Parathyroid adenoma (tissue), 2 donors: ENCODE results near the gene RIPOR2.
"Not testable (repeated sequence)": the region's sequence is repeated elsewhere in the genome, so short reads cannot be mapped to it uniquely, and the experiment has no call there.

ENCODE experiments used
- H2AFZ ChIP-seq: fragments of 300-600 bp; sonication (generic); one replicate; pipeline ENCODE4 v1.7.0; 2017; ENCODE audit warnings: antibody characterized with exemption, mild to moderate bottlenecking
- H3K27ac ChIP-seq: fragments of 300-600 bp; sonication (generic); one replicate; pipeline ENCODE4 v1.7.0; 2017
- H3K27me3 ChIP-seq: fragments of 300-600 bp; sonication (generic); one replicate; pipeline ENCODE4 v1.7.0; 2017; ENCODE audit warnings: low read length; ENCODE audit not compliant: control insufficient read depth, insufficient read depth
- H3K36me3 ChIP-seq: fragments of 300-600 bp; sonication (generic); one replicate; pipeline ENCODE4 v1.7.0; 2017; ENCODE audit warnings: low read length; ENCODE audit not compliant: control insufficient read depth, insufficient read depth
- H3K4me1 ChIP-seq: fragments of 300-600 bp; sonication (generic); one replicate; pipeline ENCODE4 v1.7.0; 2017; ENCODE audit warnings: control low read depth
- H3K4me2 ChIP-seq: fragments of 300-600 bp; sonication (generic); one replicate; pipeline ENCODE4 v1.7.0; 2017; ENCODE audit warnings: low read length
- H3K4me3 ChIP-seq: fragments of 300-600 bp; sonication (generic); one replicate; pipeline ENCODE4 v1.7.0; 2017; ENCODE audit warnings: low read depth, low read length
- H3K79me2 ChIP-seq: fragments of 300-600 bp; sonication (generic); one replicate; pipeline ENCODE4 v1.7.0; 2017; ENCODE audit warnings: control low read depth
- H3K9ac ChIP-seq: fragments of 300-600 bp; sonication (generic); one replicate; pipeline ENCODE4 v1.7.0; 2017; ENCODE audit warnings: mild to moderate bottlenecking
- H3K9me3 ChIP-seq: fragments of 300-600 bp; sonication (generic); one replicate; pipeline ENCODE4 v1.7.0; 2017; ENCODE audit warnings: low read length; ENCODE audit not compliant: control insufficient read depth
- TF ChIP-seq, protein P1 (sequence below): fragments of 300-600 bp; sonication (generic); IDR thresholded peaks from one replicate; pipeline ENCODE4 v1.7.0; 2017; ENCODE audit warnings: antibody characterized with exemption, mild to moderate bottlenecking
- donor health status: primary hyperparathyroidism.

Gene RIPOR2

DNA sequence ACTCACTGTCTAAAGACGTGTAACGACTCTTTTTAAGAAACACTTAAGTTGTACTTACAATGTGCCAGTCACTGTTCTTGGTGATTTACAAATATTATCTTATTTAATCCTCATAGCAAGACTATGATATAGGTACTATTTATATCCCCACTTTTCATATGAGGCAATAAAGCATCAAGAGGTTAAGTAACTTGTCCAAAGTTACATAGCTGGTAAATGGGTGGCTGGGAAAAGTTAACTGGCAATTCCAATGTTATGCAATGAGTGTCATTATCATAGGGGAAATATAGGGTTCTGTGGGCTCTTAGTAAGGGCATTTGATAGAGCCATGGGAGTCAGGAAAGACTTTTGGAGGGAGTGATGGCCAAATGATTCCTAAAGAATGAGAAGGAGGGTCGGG is 21.4 kb upstream of the RIPOR2 start:
- H3K9ac ChIP-seq = no peak overlapping the region
- no peaks in the 10 kb centered on the region for H3K4me1 ChIP-seq
- H3K4me2 ChIP-seq = no peak overlapping the region
- no peaks in the 10 kb centered on the region for H3K27me3 ChIP-seq
- no peak overlapping the region for H3K4me3 ChIP-seq
- H3K9me3 ChIP-seq = no peaks in the 10 kb centered on the region
- no peak overlapping the region for H2AFZ ChIP-seq
- no peaks in the 10 kb centered on the region for H3K36me3 ChIP-seq
- no peaks in the 10 kb centered on the region for H3K79me2 ChIP-seq
- H3K27ac ChIP-seq = no peak overlapping the region
- TF ChIP-seq, protein P1, sequence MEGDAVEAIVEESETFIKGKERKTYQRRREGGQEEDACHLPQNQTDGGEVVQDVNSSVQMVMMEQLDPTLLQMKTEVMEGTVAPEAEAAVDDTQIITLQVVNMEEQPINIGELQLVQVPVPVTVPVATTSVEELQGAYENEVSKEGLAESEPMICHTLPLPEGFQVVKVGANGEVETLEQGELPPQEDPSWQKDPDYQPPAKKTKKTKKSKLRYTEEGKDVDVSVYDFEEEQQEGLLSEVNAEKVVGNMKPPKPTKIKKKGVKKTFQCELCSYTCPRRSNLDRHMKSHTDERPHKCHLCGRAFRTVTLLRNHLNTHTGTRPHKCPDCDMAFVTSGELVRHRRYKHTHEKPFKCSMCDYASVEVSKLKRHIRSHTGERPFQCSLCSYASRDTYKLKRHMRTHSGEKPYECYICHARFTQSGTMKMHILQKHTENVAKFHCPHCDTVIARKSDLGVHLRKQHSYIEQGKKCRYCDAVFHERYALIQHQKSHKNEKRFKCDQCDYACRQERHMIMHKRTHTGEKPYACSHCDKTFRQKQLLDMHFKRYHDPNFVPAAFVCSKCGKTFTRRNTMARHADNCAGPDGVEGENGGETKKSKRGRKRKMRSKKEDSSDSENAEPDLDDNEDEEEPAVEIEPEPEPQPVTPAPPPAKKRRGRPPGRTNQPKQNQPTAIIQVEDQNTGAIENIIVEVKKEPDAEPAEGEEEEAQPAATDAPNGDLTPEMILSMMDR = no peak

DNA sequence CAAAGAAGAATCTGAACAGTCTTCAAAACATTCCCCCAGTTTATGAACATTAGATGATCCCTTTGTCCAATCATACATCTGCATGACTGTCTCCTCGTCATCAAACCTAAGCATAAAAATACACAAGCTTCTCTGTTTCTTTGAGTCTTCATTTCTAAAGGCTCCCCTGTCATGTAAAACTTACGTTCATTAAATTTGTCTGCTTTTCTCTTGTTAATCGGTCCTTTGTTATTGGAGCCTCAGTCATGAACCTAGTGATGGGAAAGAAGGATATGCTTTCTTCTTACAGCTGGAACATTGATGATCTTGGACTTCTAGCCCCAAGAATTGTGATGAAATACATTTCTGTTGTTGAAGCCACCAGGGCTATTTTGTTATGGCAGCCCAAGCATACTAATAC is 18.0 kb upstream of the RIPOR2 start:
- H3K36me3 ChIP-seq = no peaks in the 10 kb centered on the region
- H2AFZ ChIP-seq = no peak overlapping the region
- H3K79me2 ChIP-seq = no peaks in the 10 kb centered on the region
- H3K4me1 ChIP-seq = no peaks in the 10 kb centered on the region
- no peaks in the 10 kb centered on the region for H3K9me3 ChIP-seq
- no peaks in the 10 kb centered on the region for H3K27me3 ChIP-seq
- H3K4me2 ChIP-seq = no peak overlapping the region
- TF ChIP-seq, protein P1 = no peak
- no peak overlapping the region for H3K4me3 ChIP-seq
- no peak overlapping the region for H3K9ac ChIP-seq
- no peak overlapping the region for H3K27ac ChIP-seq

DNA sequence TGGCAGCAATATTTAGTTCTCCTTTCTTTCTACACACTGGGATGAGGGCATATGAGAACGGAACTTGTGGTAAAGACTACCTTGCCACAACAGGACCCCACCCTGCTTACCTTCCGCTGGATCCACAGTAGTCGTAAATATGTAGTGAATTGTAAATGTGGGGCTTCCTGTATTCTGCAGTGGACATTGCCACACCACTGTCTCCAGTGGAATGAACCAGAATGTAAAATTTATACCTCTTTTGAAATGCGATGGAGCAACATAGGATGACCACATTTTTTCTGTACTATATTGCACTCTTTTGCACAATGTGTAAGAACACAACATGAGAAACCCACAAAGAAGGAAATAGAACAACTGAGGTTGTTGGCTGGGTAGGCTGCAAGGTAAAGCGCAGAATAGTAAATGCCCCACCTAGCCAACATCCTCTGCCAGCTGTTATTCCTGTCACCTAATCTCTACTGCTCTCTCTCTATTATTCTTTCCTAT is 16.1 kb upstream of the RIPOR2 start:
- Histone ChIP-seq H3K27me3 (no peaks in the 10 kb centered on the region), H3K4me3 (no peak overlapping the region), H3K79me2 (no peaks in the 10 kb centered on the region), H3K9ac (no peak overlapping the region), H3K4me1 (no peaks in the 10 kb centered on the region), H3K36me3 (no peaks in the 10 kb centered on the region), H3K27ac (no peak overlapping the region), H3K9me3 (no peaks in the 10 kb centered on the region), H3K4me2 (no peak overlapping the region), H2AFZ (no peak overlapping the region)
- TF ChIP-seq, protein P1 = no peak

DNA sequence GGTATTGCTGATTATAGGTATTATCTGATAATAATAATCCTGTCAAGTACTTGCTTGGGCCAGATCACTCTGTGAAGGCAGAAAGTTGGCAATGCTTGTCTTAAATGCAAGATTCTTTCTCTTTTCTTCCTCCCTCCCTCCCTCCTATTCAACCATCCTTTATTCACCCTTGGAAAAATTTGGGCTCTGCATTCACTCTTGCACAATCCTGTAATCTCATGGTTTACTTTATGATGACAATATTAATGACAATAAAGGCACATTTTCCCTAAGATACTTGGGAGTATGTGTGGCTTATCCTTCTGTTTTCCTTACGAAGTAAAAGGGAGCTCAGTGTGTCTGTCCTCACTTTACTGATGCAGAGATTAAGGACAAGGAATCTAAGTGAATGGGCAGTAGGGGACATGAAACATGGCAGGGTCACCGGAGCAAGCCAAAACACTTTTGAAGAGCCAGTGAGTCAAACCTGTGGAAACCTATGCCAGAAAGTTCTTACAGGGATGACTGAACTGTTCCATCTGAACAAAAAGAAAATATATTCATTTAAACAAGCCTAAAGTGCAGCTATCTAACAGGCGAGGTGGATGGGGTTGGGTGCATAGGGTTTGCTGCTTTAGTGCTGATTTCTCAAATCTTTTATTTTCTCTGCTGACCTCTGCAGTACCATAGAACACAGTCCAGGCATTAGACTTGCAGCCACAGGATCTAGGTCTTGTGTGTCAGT is 14.6 kb upstream of the RIPOR2 start:
- Histone ChIP-seq H2AFZ (no peak overlapping the region), H3K27me3 (no peaks in the 10 kb centered on the region), H3K4me2 (no peak overlapping the region), H3K36me3 (no peaks in the 10 kb centered on the region), H3K4me1 (no peaks in the 10 kb centered on the region), H3K9ac (no peak overlapping the region), H3K9me3 (no peaks in the 10 kb centered on the region), H3K4me3 (no peak overlapping the region), H3K79me2 (no peaks in the 10 kb centered on the region), H3K27ac (no peak overlapping the region)
- TF ChIP-seq, protein P1 = no peak

DNA sequence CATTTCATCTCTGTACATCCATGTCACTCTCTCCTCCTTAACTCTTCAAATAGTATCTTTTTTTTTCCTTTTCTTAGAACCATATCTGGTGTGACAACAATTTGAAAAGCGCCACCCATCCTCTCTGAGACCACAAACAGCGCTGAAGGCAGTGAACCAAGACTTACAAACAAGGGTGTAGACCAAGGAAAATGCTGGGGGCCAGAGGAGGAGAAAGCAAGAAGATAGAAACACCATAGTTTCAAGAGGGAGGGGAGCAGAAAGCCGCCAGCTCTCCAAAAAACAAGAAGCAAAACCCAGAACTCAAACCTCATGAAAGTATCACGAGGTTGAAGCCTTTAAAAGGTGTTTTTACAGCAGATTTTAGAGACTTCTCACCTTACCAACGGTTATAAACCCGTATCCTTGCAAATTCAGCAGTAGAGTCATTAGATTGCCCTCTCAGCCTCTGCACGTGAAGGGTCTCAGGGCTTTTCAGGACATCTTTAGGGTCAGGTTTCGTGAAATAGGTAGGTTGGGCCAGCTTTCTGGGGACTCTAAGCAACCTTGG is 13.3 kb upstream of the RIPOR2 start:
- TF ChIP-seq, protein P1 = no peak
- Histone ChIP-seq H3K27ac (no peak overlapping the region), H3K4me2 (no peak overlapping the region), H3K27me3 (no peaks in the 10 kb centered on the region), H3K36me3 (no peaks in the 10 kb centered on the region), H2AFZ (no peak overlapping the region), H3K4me1 (no peaks in the 10 kb centered on the region), H3K4me3 (no peak overlapping the region), H3K9me3 (no peaks in the 10 kb centered on the region), H3K79me2 (no peaks in the 10 kb centered on the region), H3K9ac (no peak overlapping the region)

DNA sequence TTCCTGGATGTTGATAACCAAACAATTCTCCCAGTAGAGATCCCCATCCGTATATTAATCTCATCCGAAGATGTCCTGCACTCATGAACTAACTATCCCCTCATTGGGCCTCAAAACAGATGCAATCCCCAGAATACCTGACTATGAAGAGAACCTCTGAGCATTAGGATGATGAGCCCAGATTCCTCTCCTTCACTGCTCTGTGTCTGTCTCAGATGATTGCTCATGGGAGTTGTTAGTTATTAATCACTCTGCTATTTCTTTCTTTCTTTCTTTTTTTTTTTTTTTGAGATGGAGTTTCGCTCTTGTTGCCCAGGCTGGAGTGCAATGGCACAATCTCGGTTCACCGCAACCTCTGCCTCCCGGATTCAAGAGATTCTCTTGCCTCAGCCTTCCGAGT is 12.5 kb upstream of the RIPOR2 start:
- H3K36me3 ChIP-seq, H3K4me3 ChIP-seq, H3K27me3 ChIP-seq, H3K27ac ChIP-seq, H3K9ac ChIP-seq, H3K79me2 ChIP-seq, H3K4me2 ChIP-seq, H2AFZ ChIP-seq, H3K4me1 ChIP-seq, H3K9me3 ChIP-seq: not testable (repeated sequence)
